Sciatic nerve (tissue), 2 donors: ENCODE measurements around the gene OR1K1. TPM values are rescaled to one million over a fixed set of nuclear protein-coding genes. Genes with fewer than 3 reads are reported as not detected.

Experiments used
- ATAC-seq: fragments of 200-7000 bp; cut with Tn5 transposase; one replicate; pipeline ENCODE4 v1.9.1; 2020; ENCODE audit warnings: mild to moderate bottlenecking, moderate library complexity
- DNase-seq: peaks from one replicate; pipeline ENCODE4 v3.0.0-alpha.2; 2020; ENCODE audit warnings: low spot score
- intact Hi-C: fragments of 100-400 bp; cut with DNase I; formaldehyde crosslinking; loops from one replicate; pipeline ENCODE4 v1.14.2; 2022
- total RNA-seq: library from RNA; stranded (reverse); fragmentation: NEBNext Ultra II Directional; extraction: Animal tissue kit (Norgen Biotek cat#: 25700); gene quantifications from one replicate; pipeline ENCODE4 v1.2.1, GENCODE V29; 2021
- donor health status: DM: no; HTN: no; CAD: no.
- donor health status: DM: no; HTN: no; CAD: no.

OR1K1 gene
- total RNA-seq, result not detected

GRCh38 chr9:122800066-122801060 lies at the start of gene OR1K1:
Gene OR1K1, plus strand, starts transcription at chr9:122800123. Its CDS starts 0 bp downstream, at chr9:122800123.
- ATAC-seq (no peak), DNase-seq (peak; percentile 32)
- intact Hi-C loops, result loop anchor here (10.0 kb wide), 1 partner anchor 326 kb away; the partner anchor contains the start of gene OR1J1

DNA sequence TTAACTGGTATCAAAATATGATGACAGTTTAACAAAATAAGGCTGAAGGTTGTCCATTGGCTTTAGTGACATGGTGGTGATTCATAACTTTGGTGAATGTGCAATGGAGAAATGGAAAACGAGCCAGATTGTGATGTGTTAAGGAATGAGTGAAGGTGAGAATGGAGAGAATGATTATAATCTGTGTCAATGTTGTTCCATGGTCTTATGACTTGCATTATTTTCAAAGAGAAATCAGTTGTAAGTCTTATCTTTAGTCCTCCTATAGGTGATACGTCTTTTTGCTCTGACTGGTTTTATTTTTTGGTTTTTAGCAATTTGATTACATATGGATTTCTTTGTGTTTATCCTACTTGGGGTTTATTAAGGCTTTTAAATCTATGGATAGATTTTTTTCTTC lies 45.1 kb upstream of the OR1K1 start:
- DNase-seq (no peak), ATAC-seq (no peak)
- intact Hi-C loops, result no loop called here

DNA sequence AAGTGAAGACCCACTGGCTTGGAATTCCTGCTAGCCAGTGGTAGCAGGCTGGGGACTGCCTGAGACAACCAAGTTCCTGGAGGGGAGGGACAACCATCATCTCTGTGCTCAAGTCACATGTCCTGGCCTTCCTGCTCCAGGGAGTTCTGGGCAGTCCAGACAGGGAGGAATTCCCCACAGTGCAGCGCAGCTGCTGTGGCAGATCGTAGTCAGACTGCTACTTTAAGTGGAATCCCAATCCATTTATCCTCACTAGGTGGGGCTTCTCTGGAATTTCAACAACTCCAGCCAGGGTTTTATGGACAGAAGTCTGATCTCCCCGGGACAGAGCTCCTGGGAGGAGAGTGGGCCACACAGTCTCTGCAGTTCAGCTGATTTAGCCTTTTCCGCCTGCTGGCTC lies 32.1 kb upstream of the OR1K1 start:
- no peak for ATAC-seq

DNA sequence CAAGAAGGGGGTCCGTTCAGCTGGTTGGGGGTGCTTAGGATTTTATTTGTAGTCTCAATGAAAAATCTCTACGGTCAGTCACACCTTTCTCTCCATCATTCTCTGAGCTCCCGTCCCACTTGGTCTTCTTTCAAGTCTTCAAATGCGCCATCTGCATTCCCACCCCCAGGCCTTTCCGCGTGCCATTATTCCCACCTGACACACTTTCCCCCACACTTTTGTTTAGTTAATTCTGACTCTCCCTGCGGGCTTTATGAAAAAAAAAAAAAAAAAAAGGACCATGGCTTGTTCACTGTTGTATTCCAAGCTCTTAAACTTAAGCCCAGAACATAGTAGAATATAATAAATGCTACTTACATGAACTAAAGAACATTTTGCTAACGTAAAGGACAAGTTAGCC lies 22.9 kb upstream of the OR1K1 start:
- no peak for DNase-seq
- intact Hi-C loops, result no loop called here
- ATAC-seq, result no peak

More for the DNA sequence above, 32.1 kb upstream of the OR1K1 start:
- intact Hi-C loops, result no loop called here
- DNase-seq, result no peak

- intact Hi-C loops, result no loop called here
Observed at GRCh38 chr9:122777935-122778627, 21.8 kb upstream of the OR1K1 start.

GRCh38 chr9:122779181-122779580 lies 20.7 kb upstream of the OR1K1 start:
- no peak for ATAC-seq
- intact Hi-C loops, result no loop called here
- no peak for DNase-seq

More at GRCh38 chr9:122777935-122778627, 21.8 kb upstream of the OR1K1 start:
- no peak for ATAC-seq
- no peak for DNase-seq

DNA sequence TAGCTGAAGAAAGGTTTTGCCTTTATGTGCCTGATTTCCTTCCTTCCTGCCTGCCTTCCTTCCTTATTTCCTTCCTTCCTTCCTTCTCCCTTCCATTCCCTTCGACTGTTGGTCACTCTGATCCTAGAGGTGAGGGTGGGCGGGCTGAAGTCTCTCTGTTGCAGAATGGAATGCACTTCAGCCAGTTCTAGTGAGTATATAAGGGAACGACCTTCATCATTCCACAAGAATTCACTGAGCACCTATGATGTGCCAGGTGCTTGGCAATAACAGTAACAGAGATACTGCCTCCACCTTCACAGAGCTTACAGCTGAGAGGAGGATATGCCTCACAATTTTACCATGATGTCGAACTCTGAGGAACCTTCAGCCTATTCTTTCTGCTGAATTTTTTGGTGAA lies 19.9 kb upstream of the OR1K1 start:
- ATAC-seq, result no peak
- intact Hi-C loops, result no loop called here
- no peak for DNase-seq

GRCh38 chr9:122781671-122782070 lies 18.3 kb upstream of the OR1K1 start:
- intact Hi-C loops, result no loop called here
- no peak for ATAC-seq

GRCh38 chr9:122785269-122785668 lies 14.7 kb upstream of the OR1K1 start:
- intact Hi-C loops, result no loop called here
- no peak for ATAC-seq
- no peak for DNase-seq

More at GRCh38 chr9:122781671-122782070, 18.3 kb upstream of the OR1K1 start:
- no peak for DNase-seq

GRCh38 chr9:122786338-122786737 lies 13.6 kb upstream of the OR1K1 start:
- ATAC-seq (no peak), DNase-seq (no peak)
- intact Hi-C loops, result no loop called here

GRCh38 chr9:122788831-122789230 lies 11.1 kb upstream of the OR1K1 start, which contains the start of gene OR5C1:
Gene OR5C1, plus strand, starts transcription at chr9:122788933. Its CDS starts 0 bp downstream, at chr9:122788933.
- intact Hi-C loops, result no loop called here
- DNase-seq (no peak), ATAC-seq (no peak)

- ATAC-seq (no peak), DNase-seq (no peak)
- intact Hi-C loops, result no loop called here
Observed at GRCh38 chr9:122789256-122790046, 10.5 kb upstream of the OR1K1 start.

- intact Hi-C loops, result no loop called here
- DNase-seq (no peak), ATAC-seq (no peak)
Observed at GRCh38 chr9:122791872-122792669, 7.9 kb upstream of the OR1K1 start.

DNA sequence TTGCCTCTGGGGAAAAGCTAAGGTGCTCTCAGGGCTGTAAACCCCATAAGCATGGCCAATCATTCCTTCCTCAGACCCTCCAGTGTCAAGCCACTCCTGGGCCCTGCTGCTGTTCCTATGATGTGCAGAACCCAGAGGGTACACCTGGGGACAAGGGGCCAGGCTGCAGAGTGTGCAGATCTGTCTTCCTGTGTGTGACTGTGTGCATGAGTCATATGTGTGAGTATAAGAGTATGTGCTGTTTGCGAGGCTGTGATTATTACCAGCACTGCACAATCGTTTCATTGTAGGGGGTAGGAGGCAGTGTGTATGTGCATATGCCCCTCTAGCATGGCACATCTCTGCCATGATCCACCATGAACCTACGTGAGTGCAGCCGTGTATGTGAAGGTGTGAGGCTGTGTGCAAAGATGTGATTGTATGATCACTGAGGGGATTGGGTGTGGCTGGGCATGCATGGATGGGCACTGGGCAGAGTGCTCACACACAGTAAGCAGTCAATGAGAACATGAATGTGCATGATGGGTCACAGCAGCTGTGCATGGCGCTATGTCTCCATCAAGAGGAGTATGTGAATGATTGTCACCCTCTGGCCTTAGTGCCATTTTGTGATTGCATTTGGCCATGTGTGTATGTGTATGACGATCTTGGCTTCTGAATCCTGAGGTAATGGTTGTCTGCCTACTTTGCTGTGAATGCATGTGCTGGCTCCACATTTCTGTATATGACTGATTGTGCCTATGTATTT lies 2.4 kb upstream of the OR1K1 start:
- ATAC-seq (no peak), DNase-seq (peak; percentile 25)
- intact Hi-C loops, result no loop called here

DNA sequence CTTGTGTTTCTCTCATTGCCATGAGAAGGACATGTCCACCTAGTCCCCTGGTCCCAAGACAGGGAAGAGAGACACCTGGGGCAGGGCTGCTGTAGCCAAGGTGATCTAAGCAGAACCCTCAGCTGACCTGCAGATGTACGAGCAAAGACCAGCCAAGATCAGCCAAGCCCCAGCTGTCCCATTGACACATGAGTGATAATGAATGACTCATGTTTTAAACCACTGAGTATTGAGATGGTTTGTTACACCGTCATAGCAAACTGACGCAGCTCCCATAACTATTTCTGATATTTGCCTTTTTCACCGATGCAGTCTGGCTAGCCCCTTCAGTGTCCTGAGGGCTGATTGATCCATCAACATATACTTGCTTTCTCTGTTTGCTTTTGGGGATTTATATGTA lies 6.7 kb downstream of the OR1K1 start:
- ATAC-seq (no peak), DNase-seq (no peak)
- intact Hi-C loops, result loop anchor here (10.0 kb wide), 1 partner anchor 332 kb away; the partner anchor contains the start of gene OR1J1

- intact Hi-C loops, result loop anchor here (10.0 kb wide), 1 partner anchor 333 kb away; the partner anchor contains the start of gene OR1J1
- no peak for ATAC-seq
- no peak for DNase-seq
Observed at GRCh38 chr9:122807271-122807900, 7.5 kb downstream of the OR1K1 start.

DNA sequence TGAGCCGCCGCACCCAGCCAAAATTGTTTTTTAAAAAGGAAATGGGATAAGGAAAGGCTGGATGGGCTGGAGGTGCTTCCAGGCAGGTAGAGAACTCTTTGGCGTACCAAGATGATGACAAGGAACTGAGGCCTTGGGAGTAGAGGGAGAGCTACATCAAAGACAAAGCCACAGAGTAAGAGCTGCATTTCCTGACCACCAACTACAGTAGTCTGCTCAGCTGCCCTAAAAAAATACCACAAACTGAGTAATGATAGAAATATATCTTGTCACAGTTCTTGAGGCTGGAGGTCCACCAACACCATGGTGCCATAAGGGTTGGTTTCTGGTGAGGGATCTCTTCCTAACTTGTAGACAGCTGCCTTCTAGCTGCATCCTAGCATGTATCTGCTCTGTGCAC lies 8.2 kb downstream of the OR1K1 start:
- intact Hi-C loops, result loop anchor here (10.0 kb wide), 1 partner anchor 333 kb away; the partner anchor contains the start of gene OR1J1
- ATAC-seq, result no peak
- peak; percentile 26 for DNase-seq
